Endothelial cell of umbilical vein (primary cell): ENCODE data around the gene TUBA4A. TPM values are rescaled to one million over a fixed set of nuclear protein-coding genes. Genes with fewer than 3 reads are reported as not detected.

Source experiments
- BruUV-seq: library from RNA; stranded (reverse); fragments of 400-500 nt; replicated peaks from 2 replicates; lab custom pipeline; 2021; lab: Mats Ljungman, UMichigan
- CTCF ChIA-PET: fragments of 300-600, 350-600 bp; sonication (Branson Sonifier 250); formaldehyde crosslinking; loops from one replicate; lab custom pipeline; 2021; ENCODE audit warnings: antibody characterized with exemption, inconsistent platforms; lab: Charles Lee
- POLR2A ChIA-PET: fragments of 300-600, 350-600 bp; sonication (Branson Sonifier 250); formaldehyde crosslinking; loops from one replicate; lab custom pipeline; 2021; ENCODE audit warnings: antibody characterized with exemption, inconsistent platforms; lab: Charles Lee
- DNase-seq: peaks from one replicate; pipeline ENCODE4 v3.0.0-alpha.2; 2011; ENCODE audit warnings: low read depth, low spot score
- FAIRE-seq: peaks from 2 replicates; lab custom pipeline; 2011; peaks lifted over from hg19 to GRCh38; lab: Jason Lieb, UNC
- H2AFZ ChIP-seq: 2 replicates; pipeline ENCODE4 v1.6.0; 2012; ENCODE audit warnings: low read depth, low read length, control low read depth, inconsistent platforms
- H3K27ac ChIP-seq: 2 replicates; pipeline ENCODE4 v1.5.1; 2011; ENCODE audit warnings: low read depth, mild to moderate bottlenecking, control low read depth, low read length, moderate library complexity; ENCODE audit not compliant: insufficient read depth
- H3K27me3 ChIP-seq, 2 experiments: 2 replicates each; pipeline versions ENCODE4 v1.6.0 to v1.6.1; 2011; ENCODE audit warnings: low read length in 2 of 2, mixed read lengths in 1 of 2; ENCODE audit not compliant: control insufficient read depth in 2 of 2, insufficient read depth in 2 of 2
- H3K36me3 ChIP-seq, 2 experiments: 2 replicates in 1 of 2; 3 replicates in 1 of 2; pipeline ENCODE4 v1.5.1; 2011; ENCODE audit warnings: low read length in 2 of 2, mild to moderate bottlenecking in 1 of 2, moderate library complexity in 1 of 2; ENCODE audit not compliant: control insufficient read depth in 2 of 2, insufficient read depth in 2 of 2; ENCODE audit errors: extremely low read depth in 1 of 2
- H3K4me1 ChIP-seq: 3 replicates; pipeline ENCODE4 v1.5.1; 2011; ENCODE audit warnings: mild to moderate bottlenecking, low read length; ENCODE audit not compliant: control insufficient read depth, insufficient read depth; ENCODE audit errors: extremely low read depth
- H3K4me2 ChIP-seq: 2 replicates; pipeline ENCODE4 v1.6.1; 2011; ENCODE audit warnings: low read length, control low read depth, mixed read lengths; ENCODE audit not compliant: insufficient read depth
- H3K4me3 ChIP-seq, 3 experiments: fragments of 200-600 bp in 1 of 3; sonication (generic), shearing (Covaris generic) in 1 of 3; replicated peaks in 1 of 3; 2 replicates each; pipeline ENCODE4 v1.5.1; 2011 to 2016; ENCODE audit warnings: control low read depth in 3 of 3, low read length in 3 of 3, mild to moderate bottlenecking in 2 of 3, inconsistent platforms in 1 of 3, low read depth in 1 of 3, moderate library complexity in 1 of 3; ENCODE audit not compliant: insufficient read depth in 1 of 3
- H3K79me2 ChIP-seq: 2 replicates; pipeline ENCODE4 v1.6.0; 2012; ENCODE audit warnings: low read length, inconsistent platforms; ENCODE audit not compliant: control insufficient read depth, insufficient read depth
- H3K9ac ChIP-seq: replicated peaks from 2 replicates; pipeline ENCODE3; 2011; ENCODE audit warnings: low read length, control low read depth; ENCODE audit not compliant: insufficient read depth; ENCODE audit errors: extremely low read depth
- H3K9me1 ChIP-seq: replicated peaks from 3 replicates; pipeline ENCODE4 v1.6.0; 2011; ENCODE audit warnings: mild to moderate bottlenecking, low read length; ENCODE audit not compliant: control insufficient read depth, insufficient read depth; ENCODE audit errors: extremely low read depth
- H3K9me3 ChIP-seq: replicated peaks from 2 replicates; pipeline ENCODE4 v1.5.1; 2012; ENCODE audit warnings: low read length, inconsistent platforms; ENCODE audit not compliant: control insufficient read depth, insufficient read depth
- H4K20me1 ChIP-seq: replicated peaks from 2 replicates; pipeline ENCODE3; 2011; ENCODE audit warnings: mild to moderate bottlenecking, low read length; ENCODE audit not compliant: control insufficient read depth, insufficient read depth; ENCODE audit errors: extremely low read depth
- CTCF ChIP-seq, 2 donors: IDR thresholded peaks; 1 replicate in 1 of 2; 2 replicates in 1 of 2; pipeline ENCODE4 v1.5.1; 2011; ENCODE audit warnings: low read length in 2 of 2, mild to moderate bottlenecking in 2 of 2, moderate library complexity in 2 of 2, control low read depth in 1 of 2, inconsistent platforms in 1 of 2, low read depth in 1 of 2; ENCODE audit not compliant: insufficient read depth in 1 of 2; ENCODE audit errors: extremely low read depth in 1 of 2
- EZH2 ChIP-seq: IDR thresholded peaks from 2 replicates; pipeline ENCODE4 v1.6.1; 2012; ENCODE audit warnings: borderline replicate concordance, low read depth, mild to moderate bottlenecking, moderate library complexity, low read length, inconsistent platforms; ENCODE audit not compliant: severe bottlenecking
- FOS ChIP-seq: IDR thresholded peaks from 2 replicates; pipeline ENCODE4 v1.6.1; 2011; ENCODE audit warnings: mild to moderate bottlenecking, low read length, moderate library complexity, borderline replicate concordance; ENCODE audit not compliant: insufficient read depth
- GATA2 ChIP-seq: IDR thresholded peaks from 2 replicates; pipeline ENCODE4 v1.7.0; 2011; ENCODE audit warnings: low read depth, mild to moderate bottlenecking, moderate library complexity, mixed read lengths, low read length; ENCODE audit not compliant: insufficient read length, insufficient read depth
- JUN ChIP-seq: IDR thresholded peaks from 2 replicates; pipeline ENCODE4 v1.6.1; 2011; ENCODE audit warnings: borderline replicate concordance, low read depth; ENCODE audit not compliant: insufficient read length, insufficient read depth
- MAX ChIP-seq: IDR thresholded peaks from 2 replicates; pipeline ENCODE4 v1.6.1; 2011; ENCODE audit not compliant: insufficient read depth, insufficient read length
- MYC ChIP-seq: IDR thresholded peaks from one replicate; pipeline ENCODE4 v1.6.1; 2011; ENCODE audit warnings: mild to moderate bottlenecking, low read depth, low read length
- POLR2A ChIP-seq: IDR thresholded peaks from 2 replicates; pipeline ENCODE4 v1.6.1; 2012; ENCODE audit warnings: low read depth, mild to moderate bottlenecking, control low read depth, low read length
- POLR2AphosphoS5 ChIP-seq: IDR thresholded peaks from 2 replicates; pipeline ENCODE4 v1.6.1; 2012; ENCODE audit warnings: low read depth, mild to moderate bottlenecking, control low read depth, low read length, moderate library complexity; ENCODE audit not compliant: insufficient read depth
- dilution Hi-C: fragments of 300-500 bp; cut with MboI; formaldehyde crosslinking; loops from one replicate; pipeline ENCODE4 v1.15.0; 2019; ENCODE audit warnings: low sequenced_read_pairs; ENCODE audit not compliant: extremely low pct_ligation_motif_present
- intact Hi-C: fragments of 100-400 bp; cut with micrococcal nuclease; formaldehyde crosslinking; loops from one replicate; pipeline ENCODE4 v1.10.0; 2022
- polyA plus RNA-seq, 4 experiments: library from polyadenylated mRNA; depleted of rRNA in 3 of 4; stranded (reverse) in 3 of 4; unstranded in 1 of 4; fragments of >200 nt; gene quantifications; 2 replicates each; pipeline versions ENCODE4 v1.2.1 to v1.2.3, GENCODE V29; 2011 to 2012; ENCODE audit warnings: missing spikeins in 1 of 4
- total RNA-seq: library from RNA; stranded (reverse); gene quantifications from 2 replicates; pipeline ENCODE4 v1.2.3, GENCODE V29; 2021

TUBA4A gene
- total and polyA plus RNA-seq, 2 donors (not counting 3 experiments of a cell fraction or from before 2014, with no cell fraction given): 16.5 to 24.8 TPM

- Histone ChIP-seq H3K9me1 (no peaks in the 10 kb centered on the region), H4K20me1 (no peaks in the 10 kb centered on the region), H2AFZ (no peak overlapping the region), H3K4me1 (peaks cover 14% of the 10 kb centered on the region), H3K4me3 (no peak overlapping the region), H3K36me3 (peaks cover 3 to 45% of the 10 kb centered on the region in 2 experiments), H3K9me3 (no peaks in the 10 kb centered on the region), H3K79me2 (no peaks in the 10 kb centered on the region), H3K4me2 (no peak overlapping the region), H3K27ac (no peak overlapping the region), H3K27me3 (no peaks in the 10 kb centered on the region), H3K9ac (no peak overlapping the region)
- TF ChIP-seq JUN: no peak
- TF ChIP-seq EZH2: no peak
- TF ChIP-seq MAX: no peak
- no peak for TF ChIP-seq POLR2AphosphoS5
- no peak for TF ChIP-seq GATA2
- TF ChIP-seq CTCF (IDR thresholded peaks at IDR 0.05; ENCODE audit: extremely low read depth in 1 of 2, insufficient read depth in 1 of 2, low read depth in 1 of 2, low read length in 2 of 2): no peak
- TF ChIP-seq POLR2A: no peak
- TF ChIP-seq FOS: no peak
- no peak for TF ChIP-seq MYC
- intact Hi-C loops (no loop called here), dilution Hi-C loops (no loop called here)
- BruUV-seq: no TSS peak
- FAIRE-seq (no peak), DNase-seq (no peak)
- ChIA-PET POLR2A (no interaction called here), CTCF (no interaction called here)
These were observed 32.9 kb downstream of the TUBA4A start for GRCh38 chr2:219220652-219221402.
